Natural killer cell (primary cell): ENCODE data around the gene DDO. TPM values are rescaled to one million over a fixed set of nuclear protein-coding genes. Genes with fewer than 3 reads are reported as not detected.

Experiments used
- ATAC-seq, 3 donors: fragments of 150-1000 bp in 2 of 3; fragments of 200-7000 bp in 1 of 3; cut with Tn5 transposase; 1 replicate in 1 of 3; 2 replicates in 2 of 3; pipeline ENCODE4 v1.10.0; 2021; ENCODE audit warnings: mild to moderate bottlenecking in 2 of 3, moderate library complexity in 2 of 3
- DNase-seq, 2 donors: peaks; one replicate each; pipeline versions ENCODE4 v3.0.0 to v3.0.0-alpha.2; 2013 to 2021; ENCODE audit warnings: mixed read lengths in 1 of 2
- H3K27ac ChIP-seq: one replicate; pipeline ENCODE4 v1.5.1; 2013; ENCODE audit warnings: mild to moderate bottlenecking, low read length
- H3K27me3 ChIP-seq: one replicate; pipeline ENCODE4 v1.6.1; 2013; ENCODE audit warnings: low read length; ENCODE audit not compliant: control insufficient read depth, insufficient read depth
- H3K36me3 ChIP-seq: one replicate; pipeline ENCODE4 v1.6.1; 2013; ENCODE audit warnings: low read length; ENCODE audit not compliant: control insufficient read depth, insufficient read depth
- H3K4me1 ChIP-seq: one replicate; pipeline ENCODE4 v1.6.1; 2013; ENCODE audit warnings: low read length; ENCODE audit not compliant: control insufficient read depth, insufficient read depth
- H3K4me3 ChIP-seq: one replicate; pipeline ENCODE4 v1.5.1; 2013; ENCODE audit warnings: low read length
- H3K9me3 ChIP-seq: one replicate; pipeline ENCODE4 v1.6.1; 2013; ENCODE audit warnings: low read length; ENCODE audit not compliant: control insufficient read depth, insufficient read depth
- H3K27ac Mint-ChIP-seq, 2 donors: one replicate each; pipeline ENCODE4 v1.8.0; 2022; ENCODE audit warnings: mild to moderate bottlenecking in 2 of 2, mixed read lengths in 2 of 2, moderate library complexity in 1 of 2
- H3K27me3 Mint-ChIP-seq, 2 donors: one replicate each; pipeline ENCODE4 v1.8.0; 2022; ENCODE audit warnings: low read depth in 2 of 2, mixed read lengths in 2 of 2
- H3K36me3 Mint-ChIP-seq: one replicate; pipeline ENCODE4 v1.8.0; 2022; ENCODE audit warnings: mixed read lengths
- H3K4me1 Mint-ChIP-seq, 2 donors: one replicate each; pipeline ENCODE4 v1.8.0; 2022; ENCODE audit warnings: mixed read lengths in 2 of 2
- H3K4me3 Mint-ChIP-seq: one replicate; pipeline ENCODE4 v1.8.0; 2022; ENCODE audit warnings: mild to moderate bottlenecking, moderate library complexity, mixed read lengths
- H3K9me3 Mint-ChIP-seq, 2 donors: one replicate each; pipeline ENCODE4 v1.8.0; 2022; ENCODE audit warnings: mixed read lengths in 2 of 2
- WGBS: methylation state at CpG from one replicate; pipeline ENCODE4 v1.1.7; 2013; ENCODE audit warnings: missing lambda C conversion rate; ENCODE audit not compliant: insufficient coverage; 5-methylcytosine and 5-hydroxymethylcytosine counted together
- intact Hi-C: fragments of 100-400 bp; cut with micrococcal nuclease; formaldehyde crosslinking; loops from one replicate; pipeline ENCODE4 v1.14.2; 2022
- total RNA-seq, 4 donors: library from RNA; stranded (reverse); fragments of 120-200 nt in 1 of 4; gene quantifications; one replicate each; pipeline versions ENCODE4 v1.2.3 to v1.2.4, GENCODE V29; 2013 to 2022
- TF ChIP-seq, protein P1 (sequence below): fragments of 200-600 bp; IDR thresholded peaks from one replicate; pipeline ENCODE4 v1.8.0; 2022; ENCODE audit warnings: antibody characterized with exemption

DDO gene
- total RNA-seq, 3 donors from 2014 or later (not counting 1 experiment from before 2014, with no cell fraction given) = 0.25 to 0.50 TPM; not detected in 1

- no peaks in the 10 kb centered on the region for H3K27me3 ChIP-seq
- Mint-ChIP-seq H3K27ac (no peak overlapping the region), H3K9me3 (no peaks in the 10 kb centered on the region), H3K4me3 (no peak overlapping the region), H3K4me1 (no peaks in the 10 kb centered on the region), H3K27me3 (peaks cover 0 to 2% of the 10 kb centered on the region in 2 donors), H3K36me3 (no peaks in the 10 kb centered on the region)
- H3K36me3 ChIP-seq = no peaks in the 10 kb centered on the region
- intact Hi-C loops = no loop called here
- no peak for ATAC-seq
- no peak overlapping the region for H3K4me3 ChIP-seq
- no peaks in the 10 kb centered on the region for H3K4me1 ChIP-seq
- no peak for DNase-seq
- H3K9me3 ChIP-seq = no peaks in the 10 kb centered on the region
- WGBS = 88% methylated on average over 4 of the region's 4 CpGs
- H3K27ac ChIP-seq = no peak overlapping the region
- TF ChIP-seq, protein P1, sequence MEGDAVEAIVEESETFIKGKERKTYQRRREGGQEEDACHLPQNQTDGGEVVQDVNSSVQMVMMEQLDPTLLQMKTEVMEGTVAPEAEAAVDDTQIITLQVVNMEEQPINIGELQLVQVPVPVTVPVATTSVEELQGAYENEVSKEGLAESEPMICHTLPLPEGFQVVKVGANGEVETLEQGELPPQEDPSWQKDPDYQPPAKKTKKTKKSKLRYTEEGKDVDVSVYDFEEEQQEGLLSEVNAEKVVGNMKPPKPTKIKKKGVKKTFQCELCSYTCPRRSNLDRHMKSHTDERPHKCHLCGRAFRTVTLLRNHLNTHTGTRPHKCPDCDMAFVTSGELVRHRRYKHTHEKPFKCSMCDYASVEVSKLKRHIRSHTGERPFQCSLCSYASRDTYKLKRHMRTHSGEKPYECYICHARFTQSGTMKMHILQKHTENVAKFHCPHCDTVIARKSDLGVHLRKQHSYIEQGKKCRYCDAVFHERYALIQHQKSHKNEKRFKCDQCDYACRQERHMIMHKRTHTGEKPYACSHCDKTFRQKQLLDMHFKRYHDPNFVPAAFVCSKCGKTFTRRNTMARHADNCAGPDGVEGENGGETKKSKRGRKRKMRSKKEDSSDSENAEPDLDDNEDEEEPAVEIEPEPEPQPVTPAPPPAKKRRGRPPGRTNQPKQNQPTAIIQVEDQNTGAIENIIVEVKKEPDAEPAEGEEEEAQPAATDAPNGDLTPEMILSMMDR = no peak
Observed at GRCh38 chr6:110449541-110449895, 34.1 kb upstream of the DDO start.

DNA sequence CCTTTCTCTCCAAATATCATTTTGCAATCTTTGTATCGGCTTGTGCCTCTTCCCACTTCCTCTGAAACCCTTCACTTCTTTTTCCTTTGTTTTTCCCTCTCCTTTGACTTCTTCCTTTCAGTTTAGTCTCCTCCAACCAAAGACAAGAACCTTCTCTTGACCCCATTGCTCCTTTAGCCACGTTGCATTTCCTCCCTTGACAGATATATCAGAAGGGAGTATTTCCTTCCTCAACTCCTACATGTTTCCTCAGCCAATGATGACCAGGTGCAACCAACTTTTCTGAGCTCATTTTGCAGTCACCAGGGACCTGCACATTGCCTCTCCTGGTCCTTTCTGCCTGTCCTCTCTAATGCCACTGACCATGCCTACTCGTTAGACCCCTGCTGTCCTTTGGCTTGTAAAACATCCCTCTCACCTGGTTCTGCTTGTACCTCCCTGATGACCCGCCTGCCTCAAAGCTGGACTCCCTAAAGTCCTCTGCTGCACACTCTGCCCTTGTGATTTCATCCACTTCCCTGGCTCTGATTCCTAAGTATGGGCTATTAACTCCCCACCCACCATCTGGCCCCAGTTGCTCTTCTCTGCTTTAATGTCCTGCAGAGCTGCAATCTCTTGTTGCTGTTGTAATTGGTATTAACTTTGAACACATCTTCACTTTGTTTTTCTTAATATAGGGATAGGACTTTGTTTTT, 33.6 kb upstream of the DDO start:
- ATAC-seq (no peak), DNase-seq (no peak)
- Histone ChIP-seq H3K27me3 (no peaks in the 10 kb centered on the region), H3K4me3 (no peak overlapping the region), H3K9me3 (no peaks in the 10 kb centered on the region), H3K4me1 (no peaks in the 10 kb centered on the region), H3K36me3 (no peaks in the 10 kb centered on the region), H3K27ac (no peak overlapping the region)
- Mint-ChIP-seq H3K4me3 (no peak overlapping the region), H3K27me3 (peaks cover 0 to 2% of the 10 kb centered on the region in 2 donors), H3K9me3 (no peaks in the 10 kb centered on the region), H3K4me1 (no peaks in the 10 kb centered on the region), H3K36me3 (no peaks in the 10 kb centered on the region), H3K27ac (no peak overlapping the region)
- intact Hi-C loops = no loop called here
- WGBS = 47% methylated on average over 4 of the region's 4 CpGs
- TF ChIP-seq, protein P1 = no peak

GRCh38 chr6:110447761-110448160, 32.4 kb upstream of the DDO start:
- WGBS = 92% methylated on average over 2 of the region's 3 CpGs
- ATAC-seq = no peak
- no peak overlapping the region for H3K27ac ChIP-seq
- H3K36me3 Mint-ChIP-seq = no peaks in the 10 kb centered on the region
- no peak overlapping the region for H3K4me3 ChIP-seq
- no peak overlapping the region for H3K27ac Mint-ChIP-seq
- no peaks in the 10 kb centered on the region for H3K36me3 ChIP-seq
- no peaks in the 10 kb centered on the region for H3K4me1 Mint-ChIP-seq
- peaks cover 0 to 2% of the 10 kb centered on the region in 2 donors for H3K27me3 Mint-ChIP-seq
- no peak for DNase-seq
- no peaks in the 10 kb centered on the region for H3K9me3 ChIP-seq
- H3K9me3 Mint-ChIP-seq = no peaks in the 10 kb centered on the region
- H3K4me3 Mint-ChIP-seq = no peak overlapping the region
- H3K27me3 ChIP-seq = no peaks in the 10 kb centered on the region
- no peaks in the 10 kb centered on the region for H3K4me1 ChIP-seq
- TF ChIP-seq, protein P1 = no peak
- intact Hi-C loops = no loop called here

GRCh38 chr6:110446405-110446804, 31.0 kb upstream of the DDO start:
- DNase-seq (no peak), ATAC-seq (no peak)
- TF ChIP-seq, protein P1 = no peak
- H3K4me3 ChIP-seq = no peak overlapping the region
- Mint-ChIP-seq H3K36me3 (no peaks in the 10 kb centered on the region), H3K4me3 (no peak overlapping the region), H3K27ac (no peak overlapping the region), H3K4me1 (no peaks in the 10 kb centered on the region), H3K27me3 (peaks cover 0 to under 1% of the 10 kb centered on the region in 2 donors), H3K9me3 (no peaks in the 10 kb centered on the region)
- no peak overlapping the region for H3K27ac ChIP-seq
- 70% methylated on average over 4 of the region's 4 CpGs for WGBS
- H3K4me1 ChIP-seq = no peaks in the 10 kb centered on the region
- H3K36me3 ChIP-seq = no peaks in the 10 kb centered on the region
- intact Hi-C loops = no loop called here
- H3K27me3 ChIP-seq = no peaks in the 10 kb centered on the region
- no peaks in the 10 kb centered on the region for H3K9me3 ChIP-seq
